Measurements from ENCODE around the gene UBAC1. TPM values are rescaled to one million over a fixed set of nuclear protein-coding genes. Genes with fewer than 3 reads are reported as not detected.
"Not testable (repeated sequence)": the region's sequence is repeated elsewhere in the genome, so short reads cannot be mapped to it uniquely, and the experiment has no call there.

The UBAC1 gene
- total RNA-seq, 1 donor from 2014 or later = 41.9 TPM

GRCh38 chr9:135958485-135958884, 2.7 kb downstream of the UBAC1 start:
- H3K27ac Mint-ChIP-seq = no peak overlapping the region
- no peaks in the 10 kb centered on the region for H3K9me3 Mint-ChIP-seq
- intact Hi-C loops (cut with micrococcal nuclease) = no loop called here
- H3K4me3 Mint-ChIP-seq = no peak overlapping the region
- H3K36me3 Mint-ChIP-seq (ENCODE audit: low read depth) = peaks cover 2% of the 10 kb centered on the region
- DNase-seq (ENCODE audit: low spot score) = no peak
- peaks cover 25% of the 10 kb centered on the region for H3K4me1 Mint-ChIP-seq (ENCODE audit: low read depth)
- peaks cover 6% of the 10 kb centered on the region for H3K27me3 Mint-ChIP-seq (ENCODE audit: insufficient read depth)

GRCh38 chr9:135957431-135957830, 3.7 kb downstream of the UBAC1 start:
- peaks cover 5% of the 10 kb centered on the region for H3K36me3 Mint-ChIP-seq (ENCODE audit: low read depth)

DNA sequence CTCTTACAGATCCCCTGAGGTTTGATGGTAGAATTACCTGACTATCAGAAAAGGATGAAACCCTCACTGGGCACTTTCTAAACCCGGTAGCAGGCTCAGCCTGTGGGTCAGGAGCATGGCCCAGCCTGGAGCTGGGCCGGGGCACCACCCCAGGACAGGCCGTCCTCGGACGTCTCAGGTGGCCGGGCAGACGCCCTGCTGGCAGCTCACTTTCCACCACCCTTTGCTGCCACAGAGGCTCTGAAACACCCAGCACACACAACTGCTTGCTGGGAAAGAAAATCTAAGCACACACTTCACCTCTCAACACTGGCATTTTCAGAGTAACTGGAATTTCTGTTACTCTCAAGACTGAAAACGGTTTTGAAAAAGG, 4.4 kb downstream of the UBAC1 start:
- Mint-ChIP-seq H3K27me3 (ENCODE audit: insufficient read depth) (no peaks in the 10 kb centered on the region), H3K9me3 (no peaks in the 10 kb centered on the region), H3K27ac (no peak overlapping the region), H3K4me1 (ENCODE audit: low read depth) (peaks cover 14% of the 10 kb centered on the region), H3K36me3 (ENCODE audit: low read depth) (peaks cover 8% of the 10 kb centered on the region), H3K4me3 (no peak overlapping the region)
- DNase-seq (ENCODE audit: low spot score) = no peak
- intact Hi-C loops (cut with micrococcal nuclease) = no loop called here

More at GRCh38 chr9:135957431-135957830, 3.7 kb downstream of the UBAC1 start:
- Mint-ChIP-seq H3K27me3 (ENCODE audit: insufficient read depth) (peaks cover 3% of the 10 kb centered on the region), H3K4me1 (ENCODE audit: low read depth) (peaks cover 20% of the 10 kb centered on the region), H3K27ac (no peak overlapping the region), H3K4me3 (no peak overlapping the region), H3K9me3 (no peaks in the 10 kb centered on the region)
- DNase-seq (ENCODE audit: low spot score) = no peak
- intact Hi-C loops (cut with micrococcal nuclease) = no loop called here

DNA sequence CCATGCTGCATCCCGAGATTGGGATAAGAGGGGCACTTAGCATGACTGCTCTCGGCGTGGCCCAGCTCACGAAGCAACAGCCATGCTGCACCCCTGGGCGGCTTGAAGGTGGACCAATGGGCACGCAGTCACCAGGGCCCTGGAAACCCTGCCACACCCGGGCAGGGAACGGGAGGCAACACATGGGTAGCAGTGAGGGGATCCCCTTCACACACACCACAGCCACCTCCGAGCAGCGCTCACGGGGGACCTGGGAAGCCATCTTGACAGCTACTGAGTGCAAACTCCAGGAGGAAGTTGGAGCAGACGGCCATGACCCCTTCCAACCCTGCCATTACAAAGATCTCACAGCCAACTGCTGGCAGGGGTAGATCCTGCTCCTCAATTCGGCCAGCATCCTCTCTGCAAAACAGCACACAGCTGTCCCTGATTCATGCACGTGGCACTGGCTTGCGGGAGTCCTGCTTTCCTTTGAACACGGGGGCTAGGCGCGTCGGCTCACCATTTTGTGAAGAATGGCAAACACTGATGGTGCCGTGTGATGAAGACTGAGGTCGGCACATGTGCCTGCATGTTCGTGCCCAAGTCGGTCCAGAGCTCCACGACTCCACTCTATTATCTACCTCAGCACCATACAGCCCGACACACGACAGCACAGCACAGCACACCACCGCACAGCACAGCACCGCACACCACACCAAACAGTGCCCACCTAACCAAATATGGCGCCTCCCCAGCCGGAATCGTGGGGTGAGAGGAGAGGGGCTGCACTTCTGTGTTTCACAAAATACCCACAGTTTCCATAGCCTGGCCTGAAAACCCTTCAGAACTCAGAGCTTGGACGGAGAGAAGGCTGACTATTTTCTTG, 5.0 kb downstream of the UBAC1 start:
- no peak overlapping the region for H3K4me3 Mint-ChIP-seq
- peaks cover 8% of the 10 kb centered on the region for H3K36me3 Mint-ChIP-seq (ENCODE audit: low read depth)
- no peaks in the 10 kb centered on the region for H3K27me3 Mint-ChIP-seq (ENCODE audit: insufficient read depth)
- intact Hi-C loops (cut with micrococcal nuclease) = no loop called here
- H3K9me3 Mint-ChIP-seq = no peaks in the 10 kb centered on the region
- peaks cover 8% of the 10 kb centered on the region for H3K4me1 Mint-ChIP-seq (ENCODE audit: low read depth)
- H3K27ac Mint-ChIP-seq = no peak overlapping the region
- DNase-seq (ENCODE audit: low spot score) = no peak

DNA sequence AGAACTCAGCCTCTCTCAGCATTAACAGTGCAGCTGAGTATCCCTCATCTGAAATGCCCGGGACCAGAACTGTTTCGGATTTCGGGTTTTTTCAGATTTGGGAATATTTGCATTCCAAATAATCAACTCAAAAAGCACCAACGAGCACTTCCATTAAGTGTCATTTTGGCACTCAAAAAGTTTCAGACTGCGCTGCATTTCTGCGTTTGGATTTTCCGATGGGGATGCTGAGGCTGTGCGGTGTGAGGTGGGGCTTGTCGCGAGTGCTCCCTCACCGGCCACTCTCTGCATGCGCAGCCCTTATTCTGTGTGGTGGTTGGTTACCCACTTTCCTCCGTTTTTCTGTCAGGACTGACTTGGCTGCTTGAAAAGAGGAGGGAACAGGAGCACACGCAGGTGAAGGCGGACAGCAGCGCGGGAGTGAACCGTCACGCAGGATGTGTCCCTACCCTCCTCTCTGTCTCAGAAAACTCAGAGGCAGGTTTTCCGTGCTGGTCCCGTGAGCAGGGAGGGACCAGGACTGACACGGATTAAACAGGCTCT, 8.4 kb downstream of the UBAC1 start:
- DNase-seq (ENCODE audit: low spot score) = no peak
- H3K4me3 Mint-ChIP-seq = no peak overlapping the region
- H3K27ac Mint-ChIP-seq = no peak overlapping the region
- H3K27me3 Mint-ChIP-seq (ENCODE audit: insufficient read depth) = no peaks in the 10 kb centered on the region
- H3K4me1 Mint-ChIP-seq (ENCODE audit: low read depth) = peaks cover 6% of the 10 kb centered on the region
- H3K9me3 Mint-ChIP-seq = no peaks in the 10 kb centered on the region
- intact Hi-C loops (cut with micrococcal nuclease) = no loop called here
- H3K36me3 Mint-ChIP-seq (ENCODE audit: low read depth) = peaks cover 24% of the 10 kb centered on the region

- Mint-ChIP-seq H3K4me3 (no peak overlapping the region), H3K9me3 (no peaks in the 10 kb centered on the region), H3K27me3 (ENCODE audit: insufficient read depth) (no peaks in the 10 kb centered on the region), H3K36me3 (ENCODE audit: low read depth) (peaks cover 27% of the 10 kb centered on the region), H3K4me1 (ENCODE audit: low read depth) (peaks cover 6% of the 10 kb centered on the region), H3K27ac (no peak overlapping the region)
- DNase-seq (ENCODE audit: low spot score) = no peak
- intact Hi-C loops (cut with micrococcal nuclease) = no loop called here
These were observed 9.1 kb downstream of the UBAC1 start for GRCh38 chr9:135951889-135952663.

- peaks cover 27% of the 10 kb centered on the region for H3K36me3 Mint-ChIP-seq (ENCODE audit: low read depth)
- H3K4me3 Mint-ChIP-seq; H3K9me3 Mint-ChIP-seq; H3K27me3 Mint-ChIP-seq (ENCODE audit: insufficient read depth); DNase-seq (ENCODE audit: low spot score); intact Hi-C loops (cut with micrococcal nuclease); H3K4me1 Mint-ChIP-seq (ENCODE audit: low read depth); H3K27ac Mint-ChIP-seq: not testable (repeated sequence)
These were observed 9.9 kb downstream of the UBAC1 start for GRCh38 chr9:135951310-135951709.

GRCh38 chr9:135950841-135951240, 10.3 kb downstream of the UBAC1 start:
- H3K4me3 Mint-ChIP-seq; H3K27me3 Mint-ChIP-seq (ENCODE audit: insufficient read depth); H3K4me1 Mint-ChIP-seq (ENCODE audit: low read depth); DNase-seq (ENCODE audit: low spot score); intact Hi-C loops (cut with micrococcal nuclease); H3K9me3 Mint-ChIP-seq; H3K27ac Mint-ChIP-seq: not testable (repeated sequence)
- peaks cover 30% of the 10 kb centered on the region for H3K36me3 Mint-ChIP-seq (ENCODE audit: low read depth)

GRCh38 chr9:135950135-135950682, 11.0 kb downstream of the UBAC1 start:
- Mint-ChIP-seq H3K4me1 (ENCODE audit: low read depth) (peaks cover 6% of the 10 kb centered on the region), H3K27ac (no peak overlapping the region), H3K27me3 (ENCODE audit: insufficient read depth) (no peaks in the 10 kb centered on the region), H3K9me3 (no peaks in the 10 kb centered on the region), H3K4me3 (no peak overlapping the region), H3K36me3 (ENCODE audit: low read depth) (peaks cover 36% of the 10 kb centered on the region)
- intact Hi-C loops (cut with micrococcal nuclease) = no loop called here
- DNase-seq (ENCODE audit: low spot score) = no peak

DNA sequence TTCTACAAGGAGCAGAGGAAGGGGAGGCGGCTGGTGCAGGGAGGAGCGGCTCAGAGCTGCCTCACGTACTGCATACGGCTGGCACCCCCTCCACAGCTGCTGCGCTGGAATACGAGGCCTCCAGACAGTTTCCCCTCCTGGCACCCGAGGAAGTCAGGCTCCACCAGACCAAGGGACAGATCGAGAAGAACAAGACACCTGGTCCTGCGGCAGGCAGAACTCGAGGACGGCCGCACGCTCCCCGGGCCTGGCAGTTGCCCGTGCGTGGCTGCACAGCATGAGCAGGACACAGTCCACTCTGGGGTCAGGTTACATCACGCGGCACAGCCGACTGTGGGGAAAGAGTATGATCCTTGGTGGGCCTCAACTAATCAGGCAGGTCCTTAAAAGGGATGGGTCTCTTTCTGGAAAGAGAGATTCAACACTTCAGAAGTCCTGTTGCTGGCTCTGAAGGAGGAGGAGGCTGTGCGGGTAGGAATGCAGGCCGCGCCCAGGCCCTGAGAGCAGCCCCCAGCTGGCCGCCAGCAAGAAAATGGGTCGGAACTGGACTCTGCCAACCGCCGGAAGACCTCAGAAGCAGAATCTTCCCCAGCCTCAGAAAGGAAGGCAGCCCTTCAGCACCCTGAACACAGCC, 11.6 kb downstream of the UBAC1 start:
- Mint-ChIP-seq H3K27ac (no peak overlapping the region), H3K4me1 (ENCODE audit: low read depth) (peaks cover 6% of the 10 kb centered on the region), H3K27me3 (ENCODE audit: insufficient read depth) (no peaks in the 10 kb centered on the region), H3K4me3 (no peak overlapping the region), H3K9me3 (no peaks in the 10 kb centered on the region), H3K36me3 (ENCODE audit: low read depth) (peaks cover 40% of the 10 kb centered on the region)
- no peak for DNase-seq (ENCODE audit: low spot score)
- intact Hi-C loops (cut with micrococcal nuclease) = no loop called here

GRCh38 chr9:135948968-135949367, 12.2 kb downstream of the UBAC1 start:
- Mint-ChIP-seq H3K4me3 (no peak overlapping the region), H3K27me3 (ENCODE audit: insufficient read depth) (no peaks in the 10 kb centered on the region), H3K4me1 (ENCODE audit: low read depth) (peaks cover 6% of the 10 kb centered on the region), H3K36me3 (ENCODE audit: low read depth) (peaks cover 42% of the 10 kb centered on the region), H3K9me3 (no peaks in the 10 kb centered on the region), H3K27ac (peak overlapping the region; percentile 35)
- intact Hi-C loops (cut with micrococcal nuclease) = no loop called here
- no peak for DNase-seq (ENCODE audit: low spot score)

- Mint-ChIP-seq H3K27ac (no peak overlapping the region), H3K4me3 (no peak overlapping the region), H3K4me1 (ENCODE audit: low read depth) (peaks cover 6% of the 10 kb centered on the region), H3K36me3 (ENCODE audit: low read depth) (peaks cover 45% of the 10 kb centered on the region), H3K9me3 (no peaks in the 10 kb centered on the region), H3K27me3 (ENCODE audit: insufficient read depth) (no peaks in the 10 kb centered on the region)
- no peak for DNase-seq (ENCODE audit: low spot score)
- intact Hi-C loops (cut with micrococcal nuclease) = no loop called here
These were observed 12.7 kb downstream of the UBAC1 start for GRCh38 chr9:135948446-135948845.

All from activated T-helper 1 cell treated with anti-CD3 and anti-CD28 coated beads, Interleukin-12 subunit alpha, Interleukin-12 subunit beta, Interleukin-2, Interleukin-4 antibody, amounts not matched to agents 30 ng/mL and 10 ng/mL and 1 ng/mL, durations not matched to agents 14 hours and 24 hours and 36 hours (primary cell).